Mesenchymal stem cell (in vitro differentiated cells and primary cell): ENCODE measurements around the gene RNF186.
"Not testable (repeated sequence)": the region's sequence is repeated elsewhere in the genome, so short reads cannot be mapped to it uniquely, and the experiment has no call there.

Experiments used
- DNase-seq: peaks from one replicate; pipeline ENCODE4 v3.0.0-alpha.2; 2013
- H2AFZ ChIP-seq: one replicate; pipeline ENCODE4 v1.6.1; 2013; ENCODE audit warnings: low read depth, mild to moderate bottlenecking, control low read depth, inconsistent platforms, low read length, moderate library complexity
- H2AK5ac ChIP-seq: 2 replicates; pipeline ENCODE4 v1.6.1; 2013; ENCODE audit warnings: low read length, moderate library complexity, mild to moderate bottlenecking, inconsistent platforms; ENCODE audit not compliant: severe bottlenecking
- H2BK120ac ChIP-seq: one replicate; pipeline ENCODE4 v1.6.1; 2013; ENCODE audit warnings: low read depth, mild to moderate bottlenecking, inconsistent platforms, low read length, moderate library complexity
- H2BK12ac ChIP-seq, 2 experiments: one replicate each; pipeline ENCODE4 v1.6.1; 2013; ENCODE audit warnings: inconsistent platforms in 2 of 2, low read length in 2 of 2, mild to moderate bottlenecking in 2 of 2, moderate library complexity in 2 of 2, control low read depth in 1 of 2
- H2BK15ac ChIP-seq: one replicate; pipeline ENCODE4 v1.6.1; 2013; ENCODE audit warnings: mild to moderate bottlenecking, low read depth, inconsistent platforms; ENCODE audit not compliant: poor library complexity, severe bottlenecking
- H2BK5ac ChIP-seq: 2 replicates; pipeline ENCODE4 v1.6.1; 2013; ENCODE audit warnings: low read depth, mild to moderate bottlenecking, low read length, control low read depth, inconsistent platforms; ENCODE audit not compliant: poor library complexity, severe bottlenecking
- H3K14ac ChIP-seq, 2 experiments: one replicate each; pipeline ENCODE4 v1.6.1; 2013; ENCODE audit warnings: inconsistent platforms in 2 of 2, low read length in 2 of 2, control low read depth in 1 of 2, mild to moderate bottlenecking in 1 of 2, moderate library complexity in 1 of 2
- H3K18ac ChIP-seq, 2 experiments: one replicate each; pipeline ENCODE4 v1.6.1; 2013; ENCODE audit warnings: inconsistent platforms in 2 of 2, low read length in 2 of 2, control low read depth in 1 of 2, low read depth in 1 of 2, mild to moderate bottlenecking in 1 of 2
- H3K23ac ChIP-seq, 2 experiments: one replicate each; pipeline ENCODE4 v1.6.1; 2013; ENCODE audit warnings: inconsistent platforms in 2 of 2, low read length in 2 of 2, mild to moderate bottlenecking in 2 of 2, moderate library complexity in 2 of 2, control low read depth in 1 of 2
- H3K27ac ChIP-seq: 2 replicates; pipeline ENCODE4 v1.5.1; 2013; ENCODE audit warnings: mild to moderate bottlenecking, moderate library complexity, low read length, control low read depth, inconsistent platforms; ENCODE audit not compliant: poor library complexity, severe bottlenecking
- H3K27me3 ChIP-seq, 2 experiments: 2 replicates each; pipeline versions ENCODE4 v1.6.1 to v1.7.0; 2013; ENCODE audit warnings: low read length in 2 of 2, mild to moderate bottlenecking in 2 of 2, moderate library complexity in 2 of 2, control low read depth in 1 of 2, inconsistent platforms in 1 of 2; ENCODE audit not compliant: control insufficient read depth in 1 of 2, insufficient read depth in 1 of 2
- H3K36me3 ChIP-seq, 2 experiments: 2 replicates each; pipeline versions ENCODE4 v1.6.1 to v1.7.0; 2013; ENCODE audit warnings: low read length in 2 of 2, control low read depth in 1 of 2, inconsistent platforms in 1 of 2, low read depth in 1 of 2, mild to moderate bottlenecking in 1 of 2; ENCODE audit not compliant: insufficient read depth in 2 of 2, control insufficient read depth in 1 of 2
- H3K4ac ChIP-seq, 2 experiments: one replicate each; pipeline ENCODE4 v1.6.1; 2013; ENCODE audit warnings: inconsistent platforms in 2 of 2, low read length in 2 of 2, mild to moderate bottlenecking in 2 of 2, moderate library complexity in 2 of 2, control low read depth in 1 of 2, low read depth in 1 of 2
- H3K4me1 ChIP-seq: 2 replicates; pipeline ENCODE4 v1.6.1; 2013; ENCODE audit warnings: low read depth, low read length, control low read depth; ENCODE audit not compliant: control insufficient read depth, insufficient read depth
- H3K4me2 ChIP-seq: 2 replicates; pipeline ENCODE4 v1.6.1; 2013; ENCODE audit warnings: low read length, mild to moderate bottlenecking, inconsistent platforms; ENCODE audit not compliant: poor library complexity, severe bottlenecking
- H3K4me3 ChIP-seq, 2 experiments: 2 replicates each; pipeline versions ENCODE4 v1.5.1 to v1.7.0; 2013; ENCODE audit warnings: low read length in 2 of 2, mild to moderate bottlenecking in 2 of 2, control low read depth in 1 of 2, low read depth in 1 of 2; ENCODE audit not compliant: insufficient read depth in 1 of 2
- H3K79me1 ChIP-seq: replicated peaks from 2 replicates; pipeline ENCODE4 v1.6.1; 2013; ENCODE audit warnings: mild to moderate bottlenecking, control low read depth, low read length, inconsistent platforms; ENCODE audit not compliant: poor library complexity, severe bottlenecking
- H3K9ac ChIP-seq: 2 replicates; pipeline ENCODE4 v1.7.0; 2013; ENCODE audit warnings: mild to moderate bottlenecking, low read length, moderate library complexity
- H3K9me3 ChIP-seq: 2 replicates; pipeline ENCODE4 v1.7.0; 2013; ENCODE audit warnings: mild to moderate bottlenecking, low read length; ENCODE audit not compliant: control insufficient read depth
- H4K8ac ChIP-seq: one replicate; pipeline ENCODE4 v1.6.1; 2013; ENCODE audit warnings: inconsistent platforms, mild to moderate bottlenecking, low read length, moderate library complexity
- H4K91ac ChIP-seq: one replicate; pipeline ENCODE4 v1.6.1; 2013; ENCODE audit warnings: mild to moderate bottlenecking, low read length, inconsistent platforms
- WGBS: methylation state at CpG from one replicate; pipeline ENCODE4 v1.1.7; 2013; ENCODE audit warnings: mixed read lengths; 5-methylcytosine and 5-hydroxymethylcytosine counted together

The RNF186 gene

DNA sequence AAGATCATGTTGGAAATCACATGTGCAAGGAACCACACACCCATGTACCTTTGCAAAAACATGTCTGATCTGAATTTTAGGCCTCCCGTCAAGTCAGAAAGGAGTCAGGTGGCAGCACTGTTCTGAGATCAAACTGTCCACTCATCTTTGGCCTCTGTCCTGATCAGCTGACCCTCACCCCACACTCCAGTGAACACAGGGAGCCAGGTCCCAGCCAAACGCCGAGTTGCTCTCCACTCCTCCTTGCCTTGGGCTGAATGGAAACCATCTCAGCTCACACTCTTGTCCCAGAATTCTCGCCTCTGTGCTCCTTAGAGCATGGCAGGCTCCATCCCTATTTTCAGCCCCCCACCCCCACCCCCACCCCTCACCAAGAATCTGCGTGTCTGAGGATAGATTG, 4.6 kb upstream of the RNF186 start:
- WGBS: 75% methylated on average over 3 of the region's 5 CpGs
- Histone ChIP-seq H3K14ac (no peak overlapping the region), H2AK5ac (no peak overlapping the region)

DNA sequence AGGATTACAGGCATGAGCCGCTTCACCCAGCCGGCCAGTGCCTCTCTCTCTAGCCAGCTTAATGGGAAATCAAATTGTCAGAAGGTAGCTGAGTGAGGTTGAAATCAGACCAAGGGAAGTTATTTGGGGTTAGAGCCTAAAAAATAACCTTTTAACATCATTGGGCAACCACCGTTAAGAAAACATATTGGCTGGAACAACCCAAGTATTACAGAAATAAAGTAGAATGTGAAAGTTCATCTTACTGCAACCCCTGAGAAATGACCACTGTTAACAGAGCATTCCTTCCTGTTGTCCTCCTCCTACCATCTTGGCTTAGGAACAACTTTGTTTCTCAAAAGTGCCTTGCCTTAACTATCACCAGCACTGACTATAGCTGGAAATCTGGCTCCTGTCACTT, 3.2 kb upstream of the RNF186 start:
- Histone ChIP-seq H3K27ac (no peak overlapping the region), H2BK15ac (no peak overlapping the region), H3K4me3 (no peak overlapping the region), H2BK12ac (no peak overlapping the region), H3K23ac (no peak overlapping the region), H3K18ac (no peak overlapping the region), H4K91ac (no peak overlapping the region), H2BK120ac (no peak overlapping the region), H3K4ac (no peak overlapping the region), H3K36me3 (no peaks in the 10 kb centered on the region), H2AK5ac (no peak overlapping the region), H4K8ac (no peak overlapping the region), H3K4me1 (peaks cover 12% of the 10 kb centered on the region), H2BK5ac (no peak overlapping the region), H3K14ac (no peak overlapping the region), H3K9ac (no peak overlapping the region), H3K79me1 (no peaks in the 10 kb centered on the region), H3K27me3 (peaks cover 0 to 5% of the 10 kb centered on the region in 2 experiments), H3K9me3 (no peaks in the 10 kb centered on the region), H2AFZ (no peak overlapping the region), H3K4me2 (no peak overlapping the region)
- no peak for DNase-seq
- 90% methylated on average over 2 of the region's 3 CpGs for WGBS

More for the DNA sequence above, 4.6 kb upstream of the RNF186 start:
- no peak overlapping the region for H4K91ac ChIP-seq
- H2BK5ac ChIP-seq: no peak overlapping the region
- H2BK15ac ChIP-seq: no peak overlapping the region
- H3K36me3 ChIP-seq: no peaks in the 10 kb centered on the region
- H2BK120ac ChIP-seq: no peak overlapping the region
- peaks cover 10% of the 10 kb centered on the region for H3K4me1 ChIP-seq
- no peak overlapping the region for H2AFZ ChIP-seq
- no peaks in the 10 kb centered on the region for H3K9me3 ChIP-seq
- H3K4me2 ChIP-seq: no peak overlapping the region
- H2BK12ac ChIP-seq: no peak overlapping the region
- H3K27me3 ChIP-seq: peaks cover 0 to 5% of the 10 kb centered on the region in 2 experiments
- no peak overlapping the region for H4K8ac ChIP-seq
- no peak overlapping the region for H3K4ac ChIP-seq
- H3K18ac ChIP-seq: no peak overlapping the region
- H3K4me3 ChIP-seq: no peak overlapping the region
- H3K79me1 ChIP-seq: no peaks in the 10 kb centered on the region
- DNase-seq: no peak
- no peak overlapping the region for H3K27ac ChIP-seq
- H3K9ac ChIP-seq: no peak overlapping the region
- no peak overlapping the region for H3K23ac ChIP-seq

DNA sequence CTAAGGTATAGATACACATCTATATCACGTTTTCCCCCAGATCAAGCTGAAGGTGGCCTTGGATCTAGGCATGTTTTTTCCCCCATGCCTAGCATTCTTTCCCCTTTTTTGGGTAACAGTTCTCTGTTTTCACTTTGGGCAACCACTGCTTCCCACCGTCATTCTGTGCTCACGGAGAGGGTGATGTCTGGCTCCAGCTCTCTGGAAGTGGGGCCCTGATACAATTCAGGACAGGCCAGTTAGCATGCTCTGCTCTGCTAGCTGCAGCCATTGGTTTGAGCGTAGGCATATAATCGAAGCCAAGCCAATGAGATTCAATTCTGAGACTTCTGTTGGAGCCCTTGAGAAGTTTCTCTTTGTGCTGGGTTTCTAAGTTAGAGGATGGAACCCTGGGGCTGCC, 2.1 kb upstream of the RNF186 start:
- Histone ChIP-seq H3K36me3 (no peaks in the 10 kb centered on the region), H3K79me1 (no peaks in the 10 kb centered on the region), H2AFZ (no peak overlapping the region), H3K27me3 (peaks cover 0 to 4% of the 10 kb centered on the region in 2 experiments), H2BK5ac (no peak overlapping the region), H2BK15ac (no peak overlapping the region), H3K27ac (no peak overlapping the region), H3K4me1 (peaks cover 12% of the 10 kb centered on the region), H3K4ac (no peak overlapping the region), H3K18ac (no peak overlapping the region), H3K14ac (no peak overlapping the region), H3K9ac (no peak overlapping the region), H3K4me3 (no peak overlapping the region), H3K4me2 (no peak overlapping the region), H2AK5ac (no peak overlapping the region), H2BK12ac (no peak overlapping the region), H2BK120ac (no peak overlapping the region), H3K9me3 (no peaks in the 10 kb centered on the region), H3K23ac (no peak overlapping the region), H4K8ac (no peak overlapping the region), H4K91ac (no peak overlapping the region)
- no peak for DNase-seq
- 68% methylated on average over 5 of the region's 5 CpGs for WGBS

DNA sequence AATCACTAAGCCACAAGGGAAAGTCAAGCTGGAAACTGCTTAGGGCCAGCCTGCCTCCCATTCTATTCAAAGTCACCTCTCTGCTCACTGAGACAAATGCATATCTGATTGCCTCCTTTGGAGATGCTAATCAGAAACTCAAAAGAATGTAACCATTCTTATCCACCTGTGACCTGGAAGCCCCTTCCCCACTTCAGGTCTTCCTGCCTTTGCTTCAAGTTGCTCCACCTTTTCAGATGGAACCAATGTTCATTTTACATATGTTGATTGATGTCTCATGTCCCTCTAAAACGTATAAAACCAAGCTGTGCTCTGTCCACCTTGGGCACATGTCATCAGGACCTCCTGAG, 1.6 kb upstream of the RNF186 start:
- H3K18ac ChIP-seq, H2AK5ac ChIP-seq, H2BK12ac ChIP-seq, H4K8ac ChIP-seq, H3K4ac ChIP-seq, H2BK120ac ChIP-seq, H3K79me1 ChIP-seq, H3K36me3 ChIP-seq, H3K4me3 ChIP-seq, H3K14ac ChIP-seq, H4K91ac ChIP-seq, H2BK15ac ChIP-seq, H3K4me2 ChIP-seq, H3K27ac ChIP-seq, H2AFZ ChIP-seq, H2BK5ac ChIP-seq, H3K9ac ChIP-seq, H3K27me3 ChIP-seq, H3K9me3 ChIP-seq, H3K23ac ChIP-seq, DNase-seq: not testable (repeated sequence)
- H3K4me1 ChIP-seq: peaks cover 12% of the 10 kb centered on the region
- 31% methylated on average over 1 of the region's 1 CpG for WGBS
